HepG2 (cell line): ENCODE measurements around the gene CNTFR. TPM values are rescaled to one million over a fixed set of nuclear protein-coding genes. Genes with fewer than 3 reads are reported as not detected.

Experiments used
- AKAP8 ChIP-seq: sonication (generic); formaldehyde crosslinking; IDR thresholded peaks from 2 replicates; pipeline ENCODE4 v1.5.1; 2020; ENCODE audit warnings: mild to moderate bottlenecking, missing genetic modification reagents
- ARID4A ChIP-seq: sonication (generic); formaldehyde crosslinking; IDR thresholded peaks from 2 replicates; pipeline ENCODE4 v1.5.0; 2020; ENCODE audit warnings: mild to moderate bottlenecking, missing genetic modification reagents, borderline replicate concordance
- ATF7-NPFF ChIP-seq: sonication (generic); formaldehyde crosslinking; IDR thresholded peaks from 2 replicates; pipeline ENCODE4 v1.8.1; 2023; ENCODE audit warnings: mild to moderate bottlenecking, low read depth, missing genetic modification reagents, moderate library complexity
- BCLAF1 ChIP-seq: fragments of 450-650 bp; IDR thresholded peaks from 2 replicates; pipeline ENCODE4 v1.6.1; 2017; ENCODE audit warnings: mild to moderate bottlenecking
- CSRNP1 ChIP-seq: sonication (generic); formaldehyde crosslinking; IDR thresholded peaks from 2 replicates; pipeline ENCODE4 v1.8.1; 2023; ENCODE audit warnings: mild to moderate bottlenecking, missing genetic modification reagents
- GZF1 ChIP-seq: sonication (generic); formaldehyde crosslinking; IDR thresholded peaks from 2 replicates; pipeline ENCODE4 v1.5.1; 2020; ENCODE audit warnings: mild to moderate bottlenecking, missing genetic modification reagents
- HOXA3 ChIP-seq: sonication (generic); formaldehyde crosslinking; IDR thresholded peaks from 2 replicates; pipeline ENCODE4 v1.5.0; 2020; ENCODE audit warnings: missing genetic modification reagents
- KAT8 ChIP-seq: IDR thresholded peaks from 2 replicates; pipeline ENCODE4 v1.6.1; 2016; ENCODE audit warnings: missing genetic modification reagents, missing compliant biosample characterization
- POLR2G ChIP-seq: fragments of 200-400 bp; formaldehyde crosslinking; IDR thresholded peaks from 2 replicates; pipeline ENCODE4 v1.6.1; 2018; ENCODE audit warnings: mild to moderate bottlenecking, low read depth, low read length, moderate library complexity
- SETDB1 ChIP-seq: sonication (generic); formaldehyde crosslinking; IDR thresholded peaks from 2 replicates; pipeline ENCODE4 v1.5.1; 2020; ENCODE audit warnings: missing genetic modification reagents, mild to moderate bottlenecking, borderline replicate concordance
- TBX2 ChIP-seq: sonication (generic); formaldehyde crosslinking; IDR thresholded peaks from 2 replicates; pipeline ENCODE4 v1.5.0; 2020; ENCODE audit warnings: missing genetic modification reagents, mild to moderate bottlenecking, borderline replicate concordance
- ZNF33B ChIP-seq: sonication (generic); formaldehyde crosslinking; IDR thresholded peaks from 2 replicates; pipeline ENCODE4 v1.5.1; 2020; ENCODE audit warnings: mild to moderate bottlenecking, missing genetic modification reagents
- ZNF546 ChIP-seq: sonication (generic); formaldehyde crosslinking; conservative IDR thresholded peaks from 2 replicates; pipeline ENCODE4 v1.8.1; 2023; ENCODE audit warnings: mild to moderate bottlenecking, missing genetic modification reagents
- ZNF547 ChIP-seq: sonication (generic); formaldehyde crosslinking; IDR thresholded peaks from 2 replicates; pipeline ENCODE4 v1.5.1; 2020; ENCODE audit warnings: mild to moderate bottlenecking, missing genetic modification reagents
- ZNF660 ChIP-seq: sonication (generic); formaldehyde crosslinking; IDR thresholded peaks from 2 replicates; pipeline ENCODE4 v1.5.1; 2020; ENCODE audit warnings: mild to moderate bottlenecking, low read depth, missing genetic modification reagents, borderline replicate concordance
- polyA plus RNA-seq, 8 experiments: library from polyadenylated mRNA; depleted of rRNA in 3 of 8; stranded (reverse) in 7 of 8; unstranded in 1 of 8; fragments of >200 nt; fragmentation: Illumina TruSeq in 4 of 8; extraction: Trizol in 4 of 8; gene quantifications; 2 replicates each; pipeline versions ENCODE4 v1.2.1 to v1.2.3, GENCODE V29; 2011 to 2016; ENCODE audit warnings: low read depth in 4 of 8, missing spikeins in 1 of 8, mixed read lengths in 1 of 8; ENCODE audit not compliant: insufficient read depth in 1 of 8
- total RNA-seq, 5 experiments: library from RNA; depleted of rRNA; stranded (reverse); fragments of >200 nt; fragmentation: Illumina TruSeq; extraction: Trizol; gene quantifications; 2 replicates each; pipeline ENCODE4 v1.2.3, GENCODE V29; 2016; ENCODE audit warnings: low read depth in 1 of 5

Gene CNTFR
- total and polyA plus RNA-seq, 2 of the 13 experiments (the other 11 are each of a cell fraction or from before 2014, with no cell fraction given): not detected

GRCh38 chr9:34620061-34620994, 30.8 kb upstream of the CNTFR start, which contains the start of gene DCTN3 (continued):
- no peak for TF ChIP-seq ZNF547
- 0 out of 2 replicates have a peak, but pooled peaks have one; percentile 26 for TF ChIP-seq CSRNP1
- TF ChIP-seq GZF1: 0 out of 2 replicates have a peak, but pooled peaks have one; percentile 26
- no peak for TF ChIP-seq ZNF33B (CRISPR knock-in tag)
- TF ChIP-seq ZNF660: no peak
- TF ChIP-seq ARID4A (CRISPR knock-in tag): peak; percentile 87
- TF ChIP-seq ATF7-NPFF (CRISPR knock-in tag): no peak; the same call in 1 of the 2 replicates
- TF ChIP-seq AKAP8 (CRISPR knock-in tag): no peak
- TF ChIP-seq POLR2G: peak; percentile 66
- no peak for TF ChIP-seq BCLAF1
- peak; percentile 78 for TF ChIP-seq HOXA3 (CRISPR knock-in tag)
- TF ChIP-seq KAT8 (CRISPR knock-in tag): peak; percentile 87
- 0 out of 2 replicates have a peak, but pooled peaks have one; percentile 55 for TF ChIP-seq ZNF546
- no peak for TF ChIP-seq SETDB1 (CRISPR knock-in tag)
- peak; percentile 39 for TF ChIP-seq TBX2 (CRISPR knock-in tag)
